ENCODE measurements around the gene NQO2. TPM values are rescaled to one million over a fixed set of nuclear protein-coding genes. Genes with fewer than 3 reads are reported as not detected.
A peak's percentile ranks its signal among the peaks of the same experiment; 100 is the strongest.
"Not testable (repeated sequence)": the region's sequence is repeated elsewhere in the genome, so short reads cannot be mapped to it uniquely, and the experiment has no call there.

Gene NQO2
- polyA plus RNA-seq, 1 experiment = 34.3 TPM

- no peaks in the 10 kb centered on the region for H3K27me3 ChIP-seq (ENCODE audit: control insufficient read depth, insufficient read depth, low read length)
- DNase-seq (ENCODE audit: low read depth, low spot score) = no peak
- no peaks in the 10 kb centered on the region for H3K9me3 ChIP-seq (ENCODE audit: control insufficient read depth, insufficient read depth, low read length)
- peak within 1 kb of the TSS; percentile 83 for H3K27ac ChIP-seq (ENCODE audit: low read depth, low read length)
- peak within 1 kb of the TSS; percentile 67 for H3K4me3 ChIP-seq (ENCODE audit: low read depth, low read length)
- no peak for TF ChIP-seq CTCF (IDR thresholded peaks at IDR 0.05; ENCODE audit: low read depth, low read length)
- ChIA-PET CTCF (interaction anchor here (0.6 to 1.3 kb wide), 6 partner anchors 15 to 1308 kb away, joined by 3 to 6 read pairs (median 3); no protein-coding TSS in a partner anchor), POLR2A (interaction anchor here (0.6 to 1.6 kb wide), 3 partner anchors 18 to 187 kb away, joined by 3 to 8 read pairs (median 3); no protein-coding TSS in a partner anchor)
Measured at GRCh38 chr6:2971420-2972218, 28.1 kb upstream of the NQO2 start, which contains the start of gene SERPINB6. SERPINB6 (minus strand) TSS chr6:2971567; CDS start chr6:2959332, 12,235 bp downstream.

GRCh38 chr6:2972219-2972487 is 27.5 kb upstream of the NQO2 start:
- CTCF ChIA-PET = interaction anchor here (0.6 to 1.3 kb wide), 6 partner anchors 14 to 1308 kb away, joined by 3 to 6 read pairs (median 3); no protein-coding TSS in a partner anchor
- POLR2A ChIA-PET = interaction anchor here (0.6 to 1.6 kb wide), 2 partner anchors 20 to 186 kb away, joined by 3 to 8 read pairs; no protein-coding TSS in a partner anchor
- H3K27ac ChIP-seq (ENCODE audit: low read depth, low read length) = peak overlapping the region; percentile 83
- peak overlapping the region; percentile 67 for H3K4me3 ChIP-seq (ENCODE audit: low read depth, low read length)
- H3K27me3 ChIP-seq (ENCODE audit: control insufficient read depth, insufficient read depth, low read length); H3K9me3 ChIP-seq (ENCODE audit: control insufficient read depth, insufficient read depth, low read length); DNase-seq (ENCODE audit: low read depth, low spot score): not testable (repeated sequence)

- H3K27ac ChIP-seq (ENCODE audit: low read depth, low read length); H3K27me3 ChIP-seq (ENCODE audit: control insufficient read depth, insufficient read depth, low read length); H3K9me3 ChIP-seq (ENCODE audit: control insufficient read depth, insufficient read depth, low read length); H3K4me3 ChIP-seq (ENCODE audit: low read depth, low read length); DNase-seq (ENCODE audit: low read depth, low spot score): not testable (repeated sequence)
- CTCF ChIA-PET = interaction anchor here (0.6 to 1.3 kb wide), 5 partner anchors 14 to 1309 kb away, joined by 3 to 4 read pairs (median 3); no protein-coding TSS in a partner anchor
- POLR2A ChIA-PET = interaction anchor here (0.6 to 1.6 kb wide), 2 partner anchors 20 to 186 kb away, joined by 3 to 8 read pairs; no protein-coding TSS in a partner anchor
Measured at GRCh38 chr6:2972685-2973084, 27.0 kb upstream of the NQO2 start.

- H3K9me3 ChIP-seq (ENCODE audit: control insufficient read depth, insufficient read depth, low read length); H3K27ac ChIP-seq (ENCODE audit: low read depth, low read length); DNase-seq (ENCODE audit: low read depth, low spot score); H3K4me3 ChIP-seq (ENCODE audit: low read depth, low read length); H3K27me3 ChIP-seq (ENCODE audit: control insufficient read depth, insufficient read depth, low read length); POLR2A ChIA-PET: not testable (repeated sequence)
- CTCF ChIA-PET = interaction anchor here (3.3 kb wide), 1 partner anchor 21 kb away, joined by 33 read pairs; no protein-coding TSS in a partner anchor
Measured at GRCh38 chr6:2973180-2973579, 26.5 kb upstream of the NQO2 start.

- Histone ChIP-seq H3K9me3 (ENCODE audit: control insufficient read depth, insufficient read depth, low read length) (no peaks in the 10 kb centered on the region), H3K27me3 (ENCODE audit: control insufficient read depth, insufficient read depth, low read length) (no peaks in the 10 kb centered on the region), H3K4me3 (ENCODE audit: low read depth, low read length) (no peak overlapping the region), H3K27ac (ENCODE audit: low read depth, low read length) (no peak overlapping the region)
- no peak for DNase-seq (ENCODE audit: low read depth, low spot score)
- ChIA-PET POLR2A (no interaction called here), CTCF (interaction anchor here (3.3 kb wide), 1 partner anchor 21 kb away, joined by 33 read pairs; no protein-coding TSS in a partner anchor)
- TF ChIP-seq CTCF (IDR thresholded peaks at IDR 0.05; ENCODE audit: low read depth, low read length) = no peak
Measured at GRCh38 chr6:2973676-2974075, 26.0 kb upstream of the NQO2 start.

GRCh38 chr6:2976060-2976459 is 23.6 kb upstream of the NQO2 start:
- H3K27me3 ChIP-seq (ENCODE audit: control insufficient read depth, insufficient read depth, low read length) = no peaks in the 10 kb centered on the region
- no peak for DNase-seq (ENCODE audit: low read depth, low spot score)
- no peak overlapping the region for H3K4me3 ChIP-seq (ENCODE audit: low read depth, low read length)
- TF ChIP-seq CTCF (IDR thresholded peaks at IDR 0.05; ENCODE audit: low read depth, low read length) = no peak
- no peaks in the 10 kb centered on the region for H3K9me3 ChIP-seq (ENCODE audit: control insufficient read depth, insufficient read depth, low read length)
- ChIA-PET CTCF (interaction anchor here (1.6 to 3.3 kb wide), 2 partner anchors 23 to 129 kb away, joined by 6 to 33 read pairs; no protein-coding TSS in a partner anchor), POLR2A (no interaction called here)
- peak overlapping the region; percentile 87 for H3K27ac ChIP-seq (ENCODE audit: low read depth, low read length)
